CD4-positive, alpha-beta T cell treated with Interleukin-17A for 4 hours (primary cell): ENCODE data around the gene PDZD4.

ENCODE experiments used
- DNase-seq: peaks from one replicate; pipeline ENCODE4 v3.0.0-alpha.2; 2020; ENCODE audit warnings: mixed read lengths

The PDZD4 gene

DNA sequence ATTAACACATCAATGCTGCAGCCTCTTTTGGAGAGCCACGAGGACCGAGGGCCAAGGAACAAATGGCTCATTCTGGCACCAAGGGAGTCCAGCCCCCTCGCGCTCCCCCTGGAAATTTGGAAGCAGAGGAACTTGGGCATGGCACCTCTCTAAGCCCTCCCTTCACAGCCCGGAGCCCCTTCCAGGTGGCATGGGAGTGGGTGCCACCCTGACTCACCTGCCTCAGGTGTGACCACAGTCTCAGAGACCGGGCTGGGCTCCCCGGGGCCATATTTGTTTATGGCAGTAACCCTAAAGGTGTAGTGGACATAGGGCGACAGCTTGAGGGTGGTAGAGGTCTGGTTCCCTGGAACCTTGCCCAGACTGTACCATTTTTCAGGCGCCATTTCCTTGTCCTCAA, 36.8 kb upstream of the PDZD4 start:
- no peak for DNase-seq

DNA sequence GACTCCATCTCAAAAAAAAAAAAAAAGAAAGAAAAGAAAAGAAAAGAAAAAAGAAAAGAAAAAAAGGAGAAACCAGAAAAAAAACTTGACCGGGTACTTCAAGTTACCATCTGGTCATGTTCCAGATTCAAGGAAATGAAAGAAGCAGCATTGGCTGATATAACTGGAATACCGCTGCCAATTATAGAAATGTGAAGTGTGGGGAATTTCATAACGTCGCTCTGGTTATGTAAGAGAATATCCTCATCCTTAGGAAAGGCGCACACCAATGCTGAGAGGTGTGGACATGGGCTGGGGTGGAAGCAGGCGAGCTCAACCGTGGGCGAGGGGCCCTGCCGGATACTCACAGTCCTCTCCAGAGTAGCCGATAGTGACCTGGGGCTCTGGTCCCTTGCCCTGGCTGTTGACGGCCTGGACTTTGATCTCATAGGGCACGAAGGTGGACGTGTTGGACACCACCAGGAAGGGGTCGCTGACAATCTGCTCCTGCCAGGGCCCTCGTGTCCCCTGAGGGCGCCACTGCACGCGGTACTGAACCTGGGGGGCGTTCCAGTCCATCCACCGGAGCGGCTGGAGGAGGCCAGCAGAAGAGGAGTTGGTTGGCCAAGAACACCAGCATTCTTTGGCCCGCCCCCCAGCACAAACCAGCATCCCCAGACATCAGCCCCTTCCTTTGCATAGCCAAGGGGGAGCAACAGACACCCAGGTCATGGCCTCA, 36.1 kb upstream of the PDZD4 start:
- DNase-seq = no peak

DNA sequence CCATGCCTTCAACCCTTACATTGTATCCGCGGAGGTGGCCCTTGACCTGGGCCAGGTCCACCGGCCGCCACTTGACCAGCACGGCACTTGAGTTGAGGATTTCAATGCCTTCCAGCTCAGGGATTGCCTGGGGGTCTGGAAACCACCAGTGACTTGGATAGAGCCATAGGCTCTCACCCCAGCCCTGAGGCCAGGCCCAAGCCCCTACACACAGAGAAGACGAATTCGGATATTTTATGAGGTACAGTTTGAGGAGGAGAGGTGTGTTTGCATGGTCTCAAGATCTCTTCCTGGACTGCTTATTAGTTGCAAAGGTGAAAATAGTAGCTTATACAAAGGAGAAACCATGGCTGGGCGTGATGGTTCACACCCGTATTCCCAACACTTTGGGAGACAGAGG, 35.3 kb upstream of the PDZD4 start:
- no peak for DNase-seq

DNA sequence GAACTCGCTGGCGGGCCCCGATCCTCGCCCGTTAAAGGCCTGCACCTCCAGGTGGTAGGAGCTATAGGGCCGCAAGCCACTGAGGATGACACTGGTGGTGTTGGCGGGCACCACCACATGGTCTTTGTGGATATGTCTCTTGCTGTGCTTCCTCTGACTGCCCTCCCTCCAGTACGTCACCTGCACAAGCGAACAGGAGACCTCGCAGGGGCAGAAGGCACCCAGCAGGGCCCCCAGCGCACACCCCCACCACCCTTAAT, 34.9 kb upstream of the PDZD4 start:
- no peak for DNase-seq

DNA sequence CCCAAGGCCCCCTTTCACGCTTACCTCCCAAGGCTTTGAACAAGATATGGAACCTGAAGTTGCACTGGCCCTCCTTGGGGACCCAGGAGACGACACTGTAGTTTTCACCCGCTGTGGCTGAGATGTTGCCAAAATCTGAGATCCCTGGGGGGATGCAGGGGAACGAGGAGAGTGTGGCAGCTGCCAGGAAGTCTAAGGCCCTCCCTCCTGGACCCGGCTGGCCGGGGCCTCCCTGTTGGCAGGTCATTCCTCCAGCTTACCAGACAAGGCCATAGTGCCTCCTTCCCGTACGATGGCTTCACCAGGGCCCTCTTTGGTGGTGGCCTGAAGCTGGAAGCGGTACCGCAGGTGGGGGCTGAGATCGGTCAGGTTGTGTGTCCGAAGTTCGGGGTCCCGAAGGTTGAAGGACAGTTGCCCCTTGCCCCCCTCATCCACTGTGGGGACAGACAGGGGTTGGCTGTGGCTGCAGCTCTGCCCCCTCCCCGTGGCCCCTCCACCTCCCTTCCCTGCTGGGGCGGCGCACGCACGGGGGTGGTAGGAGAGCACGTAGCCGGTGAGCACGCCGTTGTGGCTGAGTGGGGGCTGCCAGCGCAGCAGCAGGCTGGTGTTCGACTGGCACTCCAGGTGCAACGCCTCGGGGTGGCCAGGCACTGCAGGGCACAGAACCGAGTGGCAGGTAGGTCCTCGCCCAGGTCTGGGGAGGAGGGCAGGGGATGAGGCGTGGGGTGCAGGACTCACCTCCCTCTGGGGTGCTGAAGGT, 34.4 kb upstream of the PDZD4 start:
- peak; percentile 1 for DNase-seq

DNA sequence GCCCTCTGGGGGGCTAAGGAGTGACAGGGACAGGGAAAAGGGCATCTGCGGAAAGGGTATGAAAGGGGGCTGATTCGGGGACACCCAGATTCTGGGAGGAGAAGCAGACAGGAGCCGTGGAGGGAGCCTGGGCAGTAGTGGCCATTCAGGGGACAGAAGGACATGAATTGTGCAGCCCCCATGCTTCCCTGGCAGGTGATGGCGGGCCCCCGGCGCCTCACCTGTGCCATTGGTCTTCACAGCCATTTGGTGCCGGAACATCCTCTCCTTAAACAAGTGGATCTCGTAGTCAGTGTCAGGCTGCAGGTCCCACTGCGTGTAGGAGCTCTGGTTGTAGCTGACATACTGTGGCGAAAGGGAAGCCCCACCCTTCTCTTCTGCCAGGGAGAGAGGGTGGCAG, 33.8 kb upstream of the PDZD4 start:
- no peak for DNase-seq

- DNase-seq = peak; percentile 2
Measured at GRCh38 chrX:153863251-153863991, 33.1 kb upstream of the PDZD4 start.

DNA sequence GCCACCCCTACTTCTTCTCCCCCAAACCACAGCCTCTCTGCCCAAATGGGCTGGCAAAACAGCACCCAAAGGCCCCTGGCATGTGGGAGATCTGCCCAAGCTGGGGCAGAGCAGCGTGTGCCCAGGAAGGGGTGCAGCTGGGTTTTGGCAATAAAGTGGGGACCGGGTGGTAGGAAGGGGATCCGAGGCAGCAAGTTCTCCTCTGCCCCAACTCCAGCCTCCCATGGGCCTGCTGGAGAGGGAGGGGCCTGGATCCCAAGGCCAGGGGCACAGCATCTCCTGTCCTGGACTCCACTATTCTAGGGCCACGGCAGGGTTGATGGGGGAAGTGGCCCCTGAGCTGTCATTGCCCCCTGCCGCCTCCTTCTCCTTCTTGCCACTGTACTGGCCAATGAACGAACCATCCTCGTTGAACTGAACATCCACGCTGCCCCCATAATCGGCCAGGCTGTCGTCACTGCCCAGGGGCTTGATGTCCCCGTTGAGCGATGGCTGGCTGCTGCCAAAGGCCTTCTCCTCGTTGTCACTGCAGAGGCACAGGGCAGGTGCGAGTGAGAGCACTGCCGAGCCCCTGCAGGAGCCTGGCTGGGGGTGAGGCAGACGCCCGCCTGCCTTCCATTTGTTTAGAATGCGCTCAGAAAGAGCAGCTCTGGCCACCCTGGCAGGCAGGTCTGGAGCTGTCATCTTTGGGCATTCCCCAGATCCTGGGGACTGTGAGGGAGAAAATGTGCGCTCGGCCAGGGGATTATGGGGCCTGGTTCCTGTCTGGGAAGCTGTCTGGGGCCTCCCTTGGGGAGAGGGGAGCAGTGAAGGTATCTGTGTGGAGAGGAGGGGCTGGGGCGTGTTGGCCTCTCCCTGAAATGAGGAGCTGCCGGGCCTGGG, 32.3 kb upstream of the PDZD4 start:
- no peak for DNase-seq

DNA sequence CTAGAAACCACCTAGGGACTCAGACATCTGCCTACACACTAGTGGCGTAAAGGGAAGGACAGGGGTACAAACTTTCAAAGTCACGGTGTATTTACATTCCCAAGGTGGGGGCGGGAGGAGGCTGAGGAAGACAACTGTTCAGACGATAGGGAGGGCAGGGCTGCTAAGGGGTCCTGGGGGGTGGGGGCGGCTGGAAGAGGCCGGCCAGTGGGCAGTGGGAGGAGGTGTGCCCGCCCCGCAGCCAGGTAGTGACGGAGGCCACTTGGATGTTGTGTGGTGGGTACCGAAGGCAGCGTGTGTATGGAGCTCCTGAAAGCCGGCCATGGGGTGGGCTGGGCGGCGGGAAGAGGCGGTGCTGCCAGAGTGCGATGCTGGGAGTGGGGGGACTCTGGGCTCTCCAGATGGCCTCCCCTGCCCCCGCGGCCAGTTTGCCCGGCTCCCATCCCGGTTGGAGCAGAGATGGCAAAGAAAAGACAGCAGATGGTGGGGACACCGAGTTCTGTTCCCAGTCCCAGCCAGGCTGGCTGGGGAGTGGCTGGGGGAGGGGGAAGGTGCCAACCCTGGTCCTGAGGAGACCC, 31.5 kb upstream of the PDZD4 start:
- no peak for DNase-seq

DNA sequence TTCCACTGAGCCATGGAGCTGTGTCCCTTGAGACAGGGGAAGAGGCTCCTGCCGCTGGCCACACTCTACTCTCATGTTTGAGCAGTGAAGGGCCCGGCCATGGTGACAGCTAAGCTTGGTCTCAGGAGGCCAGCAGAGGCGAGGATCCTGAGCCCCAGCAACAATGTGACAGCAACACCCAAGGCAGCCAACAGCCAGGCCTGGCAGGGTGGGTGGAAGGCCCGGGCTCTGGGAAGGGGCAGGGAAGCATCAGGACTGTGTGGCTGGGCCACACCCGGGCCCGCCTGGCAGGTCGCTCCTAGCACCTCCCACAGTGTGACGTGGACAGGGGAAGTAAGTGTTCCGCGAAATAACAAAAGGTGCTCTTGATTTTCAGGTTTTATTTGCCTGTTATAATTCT, 30.8 kb upstream of the PDZD4 start:
- DNase-seq = no peak

DNA sequence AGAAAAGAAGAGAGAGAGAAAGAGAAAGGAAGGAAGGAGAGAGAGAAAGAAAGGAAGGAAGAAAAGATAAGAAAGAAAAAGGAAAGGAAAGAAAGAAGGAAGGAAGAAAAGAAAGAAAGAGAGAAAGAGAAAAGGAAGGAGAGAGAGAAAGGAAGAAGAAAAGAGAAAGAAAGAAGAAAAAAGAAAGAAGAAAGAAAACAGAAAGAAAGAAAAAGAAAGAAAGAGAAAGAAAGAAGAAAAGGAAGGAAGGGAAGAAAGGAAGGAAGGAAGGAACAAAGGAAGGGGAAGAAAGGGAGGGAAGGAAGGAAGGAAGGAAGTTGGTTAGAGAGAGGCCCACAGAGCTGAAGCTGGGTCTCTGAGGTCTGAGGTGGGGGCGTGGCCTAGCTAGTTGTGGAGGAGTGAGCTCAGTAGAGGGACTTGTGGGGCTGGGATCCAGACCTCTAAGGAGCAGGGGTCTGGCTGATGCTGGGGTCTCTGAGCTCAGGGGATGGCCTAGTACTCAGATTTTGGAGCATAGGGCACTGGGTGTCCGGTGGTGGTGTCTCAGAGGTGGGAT, 27.1 kb upstream of the PDZD4 start:
- peak; percentile 19 for DNase-seq

- DNase-seq = no peak
Measured at GRCh38 chrX:153854702-153855101, 24.4 kb upstream of the PDZD4 start.

GRCh38 chrX:153853902-153854267, 23.5 kb upstream of the PDZD4 start:
- no peak for DNase-seq

DNA sequence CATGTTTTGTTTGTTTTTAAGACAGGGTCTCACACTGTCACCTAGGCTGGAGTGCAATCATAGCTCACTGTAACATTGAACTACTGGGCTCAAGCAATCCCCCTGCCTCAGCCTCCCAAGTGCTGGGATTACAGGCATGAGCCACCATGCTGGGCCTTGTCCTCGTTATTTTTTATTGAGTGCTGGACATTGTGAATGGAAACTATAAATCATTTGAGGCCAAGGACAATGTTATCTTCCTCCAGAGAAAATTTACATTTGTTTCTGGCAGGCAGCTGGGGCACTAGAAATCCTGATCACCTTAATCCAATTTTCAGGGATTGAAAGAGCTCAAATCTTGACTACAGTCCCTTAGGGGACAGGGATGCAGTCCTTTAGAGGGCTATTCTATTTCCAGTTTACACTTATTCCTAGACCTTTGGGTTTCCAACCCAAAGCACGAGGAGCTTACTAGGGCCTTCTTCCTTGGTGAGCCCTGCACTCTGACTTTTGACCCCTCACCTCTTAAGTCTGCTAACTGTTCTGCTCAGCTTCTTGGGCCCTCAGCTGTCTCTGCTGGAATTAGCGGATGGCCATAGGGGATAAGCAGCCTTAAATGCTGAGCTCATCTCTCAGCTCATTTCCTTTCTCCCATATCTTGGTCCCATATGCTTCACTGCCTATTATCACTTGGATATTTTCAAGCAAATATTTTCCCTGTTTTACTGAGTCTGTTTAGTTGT, 23.0 kb upstream of the PDZD4 start:
- DNase-seq = no peak

- no peak for DNase-seq
Measured at GRCh38 chrX:153851981-153852380, 21.6 kb upstream of the PDZD4 start.

DNA sequence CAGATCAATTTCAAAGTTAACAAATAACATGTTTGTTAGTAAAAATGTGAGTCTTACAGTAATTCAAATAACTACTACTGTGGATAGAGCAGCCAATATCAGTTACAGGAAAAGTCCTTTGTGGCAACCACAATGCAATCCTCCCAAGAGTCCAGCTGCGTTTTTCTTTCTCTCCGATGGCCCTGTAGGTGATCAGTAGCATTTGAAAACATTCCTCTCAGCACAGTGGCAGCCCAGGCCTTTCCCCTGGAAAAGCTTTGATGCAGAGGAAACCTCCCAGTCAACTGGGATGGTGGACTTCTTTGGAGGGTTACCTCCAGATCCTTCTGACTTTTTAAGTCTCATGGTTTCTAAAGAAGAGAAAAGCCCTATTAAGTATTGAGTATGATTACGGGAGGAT, 18.0 kb upstream of the PDZD4 start:
- DNase-seq = no peak

- no peak for DNase-seq
Measured at GRCh38 chrX:153845842-153846241, 15.5 kb upstream of the PDZD4 start.

DNA sequence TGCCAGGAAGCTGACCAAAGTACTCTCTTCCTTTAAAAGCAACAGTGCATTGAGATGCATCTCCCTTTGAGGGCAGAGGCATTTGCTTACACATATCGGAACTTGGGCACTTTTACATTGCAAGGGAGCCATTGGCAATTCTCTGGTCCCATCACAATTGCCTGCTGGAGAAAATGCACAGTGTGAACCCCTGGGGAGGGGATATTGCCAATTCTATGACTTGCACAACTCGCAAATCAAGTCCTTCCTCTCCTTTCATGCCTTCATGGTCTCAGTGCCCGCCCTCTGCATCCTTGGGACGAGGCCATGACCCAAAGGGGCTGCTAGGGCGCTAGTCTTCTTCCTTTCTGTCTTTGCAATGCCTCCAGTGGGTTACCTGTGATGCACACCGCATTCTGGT, 14.9 kb upstream of the PDZD4 start:
- DNase-seq = no peak

- no peak for DNase-seq
Measured at GRCh38 chrX:153844509-153845082, 14.3 kb upstream of the PDZD4 start.

DNA sequence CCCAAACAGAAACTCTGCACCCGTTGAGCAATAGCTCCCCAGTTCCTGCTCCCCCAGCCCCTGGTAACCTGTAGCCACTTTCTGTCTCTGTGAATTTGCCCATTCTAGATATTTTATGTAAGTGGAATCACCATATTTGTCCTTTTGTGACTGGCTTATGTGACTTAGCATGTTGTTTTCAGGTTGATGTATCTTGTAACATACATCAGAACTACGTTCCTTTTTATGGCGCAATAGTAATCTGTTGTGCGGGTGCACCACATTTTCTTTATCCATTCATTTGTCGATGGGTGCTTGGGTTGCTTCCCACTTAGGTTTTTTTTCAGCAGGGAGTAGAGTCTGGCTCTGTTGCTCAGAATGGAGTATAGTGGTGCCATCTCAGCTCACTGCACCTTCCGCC, 6.6 kb upstream of the PDZD4 start:
- DNase-seq = no peak

DNA sequence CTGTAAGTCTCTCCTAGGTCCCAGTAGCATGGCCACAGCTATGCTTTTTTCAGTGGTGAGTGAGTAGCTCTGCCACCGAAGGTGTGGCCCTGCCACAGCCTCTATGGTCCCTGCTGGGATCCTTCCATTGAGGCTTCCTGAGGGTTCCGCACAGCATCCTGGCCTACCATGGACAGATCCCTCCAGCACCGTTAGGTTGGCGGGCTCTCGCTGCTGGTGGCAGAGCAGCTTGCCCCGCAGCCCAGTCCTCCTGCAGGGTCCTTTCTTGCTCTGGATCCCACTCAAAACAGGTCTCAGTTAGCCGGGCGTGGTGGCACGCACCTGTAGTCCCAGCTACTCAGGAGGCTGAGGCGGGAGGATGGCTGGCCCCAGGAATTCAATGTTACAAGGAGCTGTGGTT, 2.4 kb upstream of the PDZD4 start:
- no peak for DNase-seq
